H4 (cell line): Measurements from ENCODE around the gene REV1. TPM values are rescaled to one million over a fixed set of nuclear protein-coding genes. Genes with fewer than 3 reads are reported as not detected.
"Not testable (repeated sequence)": the region's sequence is repeated elsewhere in the genome, so short reads cannot be mapped to it uniquely, and the experiment has no call there.

Experiments used
- DNase-seq: peaks from one replicate; pipeline ENCODE4 v3.0.0-alpha.2; 2015; ENCODE audit warnings: low spot score
- total RNA-seq: library from RNA; depleted of rRNA; stranded (reverse); fragments of >200 nt; shearing (Covaris generic); gene quantifications from 2 replicates; pipeline ENCODE4 v1.2.3, GENCODE V29; 2014

REV1 gene
- total RNA-seq, 1 experiment from 2014 or later = 14.9 TPM

DNA sequence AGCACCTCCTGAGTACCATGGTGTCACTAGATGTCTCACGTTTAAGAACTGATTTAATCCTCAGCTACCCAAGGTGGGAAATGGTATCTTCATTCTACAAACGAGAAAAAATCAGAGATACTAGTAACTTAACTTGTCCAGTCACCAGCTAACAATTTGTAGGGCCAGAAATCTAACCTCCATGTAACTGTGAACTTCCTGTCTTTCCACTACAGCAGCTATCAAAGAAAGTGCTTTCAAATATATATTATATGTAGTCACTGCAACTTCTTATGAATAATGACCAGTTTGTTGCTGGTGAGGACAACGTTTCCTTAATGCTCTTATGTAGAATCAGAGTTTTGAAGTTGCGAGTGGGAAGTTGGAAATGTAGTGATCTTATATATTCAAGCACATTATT is 1.9 kb downstream of the REV1 start:
- DNase-seq = no peak

DNA sequence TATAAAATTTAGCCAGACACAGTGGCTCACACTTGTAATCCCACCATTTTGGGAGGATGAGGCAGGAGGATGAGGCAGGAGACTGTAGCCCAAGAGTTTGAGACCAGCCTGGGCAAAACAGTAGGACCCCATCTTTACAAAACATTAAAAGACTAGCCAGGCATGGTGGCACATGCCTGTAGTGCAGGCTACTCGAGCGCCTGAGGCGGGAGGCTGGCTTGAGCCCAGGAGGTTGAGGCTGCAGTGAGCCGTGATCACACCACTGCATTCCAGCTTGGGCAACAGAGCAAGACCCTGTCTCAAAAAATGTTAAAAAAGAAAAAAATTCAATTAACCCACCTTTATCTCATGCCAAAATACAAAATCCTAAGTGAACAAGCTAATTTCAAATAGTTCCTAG is 4.0 kb downstream of the REV1 start:
- DNase-seq = no peak

DNA sequence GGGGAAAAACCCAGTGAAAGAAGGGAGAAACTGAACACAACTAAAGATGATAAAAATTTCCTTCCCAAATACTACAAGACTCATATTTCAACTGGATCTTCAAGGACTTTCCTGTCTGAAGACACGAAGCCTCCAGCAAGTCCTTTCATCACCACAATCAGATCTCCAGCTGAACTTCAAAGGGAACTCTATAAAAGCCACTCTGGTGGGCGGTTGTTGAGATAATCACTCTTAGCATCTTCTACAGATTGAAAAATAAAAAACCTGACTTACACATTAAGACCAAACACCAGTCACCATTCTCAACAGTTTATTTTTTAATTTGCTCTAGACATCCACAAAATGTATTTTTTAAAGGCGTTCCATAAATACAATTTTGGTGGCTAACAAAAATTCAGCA is 4.4 kb downstream of the REV1 start:
- no peak for DNase-seq

DNA sequence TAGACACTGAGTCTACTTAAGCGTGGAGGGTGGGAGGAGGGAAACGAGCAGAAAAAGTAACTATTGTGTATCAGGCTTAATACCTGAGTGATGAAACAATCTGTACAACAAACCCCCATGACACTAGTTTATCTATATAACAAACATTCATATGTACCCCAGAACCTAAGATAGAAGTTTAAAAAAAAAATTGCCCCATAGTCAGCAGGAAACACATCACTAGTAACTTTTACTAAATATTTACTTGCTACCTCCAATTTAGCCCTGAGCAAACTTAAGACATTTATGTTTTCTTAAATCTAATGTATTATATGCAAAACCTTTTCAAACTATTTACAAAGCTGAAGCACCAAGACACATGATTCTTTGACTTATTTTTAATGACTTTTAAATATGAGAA is 5.6 kb downstream of the REV1 start:
- no peak for DNase-seq

DNA sequence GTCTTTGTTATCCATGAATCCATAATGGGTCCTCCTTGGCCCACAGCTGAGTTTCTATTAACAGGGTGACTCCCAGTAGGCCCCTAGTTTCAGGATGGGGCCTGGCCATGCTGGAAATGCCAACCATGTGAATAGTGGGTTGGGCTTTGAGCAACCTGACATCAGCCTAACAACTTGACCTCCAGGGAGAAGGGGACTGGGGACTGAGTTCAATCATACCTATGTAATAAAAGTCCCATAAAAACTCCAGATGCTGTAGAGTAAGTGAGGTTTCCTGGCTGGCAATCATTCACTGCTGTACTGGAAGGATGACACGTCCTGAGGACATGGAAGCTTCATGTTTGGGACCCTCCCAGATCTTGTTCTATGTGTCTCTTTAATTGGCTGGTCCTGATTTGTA is 7.9 kb downstream of the REV1 start:
- no peak for DNase-seq

DNA sequence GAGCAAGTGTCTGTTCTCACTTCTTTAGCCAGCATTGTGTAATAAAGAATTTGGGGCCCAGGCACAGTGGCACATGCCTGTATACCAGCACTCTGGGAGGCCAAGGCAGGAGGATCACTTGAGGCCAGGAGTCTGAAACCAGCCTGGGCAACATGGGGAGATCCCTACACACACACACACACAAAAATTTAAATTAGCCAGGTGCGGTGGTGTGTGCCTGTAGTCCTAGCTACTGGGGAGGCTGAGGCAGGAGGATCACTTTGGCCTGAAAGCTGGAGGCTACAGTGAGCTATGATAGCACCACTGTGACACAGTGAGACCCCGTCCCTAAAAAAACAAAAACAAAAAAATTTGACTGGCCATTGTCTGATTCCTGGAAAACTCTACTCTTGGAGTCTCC is 8.3 kb downstream of the REV1 start:
- DNase-seq = no peak

DNA sequence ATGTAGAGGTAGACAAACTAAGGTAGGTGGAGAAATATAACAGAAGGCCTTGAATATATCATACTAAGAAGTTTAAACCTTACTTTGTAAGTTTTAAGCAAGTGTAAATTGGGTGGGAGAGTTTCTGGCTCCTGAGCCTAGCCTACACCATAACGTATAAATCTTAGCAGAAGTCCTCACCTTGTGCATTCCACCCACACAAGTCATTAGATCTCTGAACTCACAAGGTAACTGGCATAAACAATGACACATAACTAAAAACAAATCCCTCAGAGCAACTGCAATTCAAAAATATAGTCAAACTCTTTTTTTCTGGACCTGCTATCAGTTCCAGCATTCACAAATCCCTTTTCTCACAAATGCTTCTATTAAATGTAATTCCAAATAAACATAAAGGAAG is 9.4 kb downstream of the REV1 start:
- DNase-seq = no peak

DNA sequence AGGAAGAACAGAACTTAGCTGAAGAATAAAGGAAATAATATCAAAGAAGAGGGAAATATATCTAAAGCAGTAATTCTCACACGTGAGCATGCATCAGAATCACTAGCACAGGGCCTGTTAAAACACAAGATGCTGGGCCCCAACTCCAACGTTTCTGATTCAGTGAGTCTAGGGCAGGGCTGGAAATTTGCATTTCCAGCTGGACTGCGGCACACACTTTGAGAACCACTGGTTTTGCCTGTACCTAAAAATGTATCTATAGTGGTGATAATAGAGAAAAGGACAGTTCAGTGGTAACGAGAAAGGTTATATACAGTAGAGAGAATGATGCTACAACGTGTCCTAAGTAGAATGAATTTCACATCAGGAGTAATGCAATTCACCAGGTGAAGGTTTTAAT is 11.2 kb downstream of the REV1 start:
- DNase-seq = no peak

DNA sequence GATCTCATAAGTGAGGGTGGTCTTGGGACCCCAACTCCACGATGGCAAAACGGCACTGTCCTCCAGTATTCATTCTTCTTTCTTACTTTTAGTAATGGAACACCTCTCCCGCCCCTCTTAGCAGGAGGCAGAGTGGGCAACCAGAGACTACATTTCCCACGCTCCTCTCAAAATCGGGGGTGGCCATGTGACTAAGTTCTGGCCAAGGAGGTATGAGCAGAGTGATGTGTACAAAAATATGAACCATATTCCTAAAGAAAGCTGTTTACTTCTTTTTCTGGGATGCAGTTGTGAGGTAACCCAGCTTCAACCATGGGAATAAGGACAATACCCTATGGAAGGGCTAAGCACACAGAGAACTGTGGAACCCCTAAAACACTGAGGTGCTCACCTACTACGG is 12.8 kb downstream of the REV1 start:
- no peak for DNase-seq

DNA sequence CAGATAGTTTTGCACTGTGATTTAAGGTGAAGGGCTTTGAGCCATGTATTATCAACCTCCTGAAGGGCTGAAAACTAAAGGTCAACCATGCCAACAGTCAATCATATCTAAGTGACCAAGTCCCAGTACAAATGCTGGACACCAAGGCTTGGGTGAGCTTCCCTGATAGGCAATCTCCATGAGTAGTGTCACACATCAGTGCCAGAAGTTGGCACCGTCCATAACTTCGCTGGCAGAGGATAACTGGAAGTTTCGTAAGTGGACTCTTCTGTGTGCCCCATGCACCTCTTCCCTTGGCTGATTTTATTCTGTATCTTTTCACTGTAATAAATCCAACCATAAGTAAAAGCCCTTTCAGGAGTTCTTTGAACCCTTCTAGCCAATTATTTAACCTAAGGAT is 13.2 kb downstream of the REV1 start:
- DNase-seq = no peak

DNA sequence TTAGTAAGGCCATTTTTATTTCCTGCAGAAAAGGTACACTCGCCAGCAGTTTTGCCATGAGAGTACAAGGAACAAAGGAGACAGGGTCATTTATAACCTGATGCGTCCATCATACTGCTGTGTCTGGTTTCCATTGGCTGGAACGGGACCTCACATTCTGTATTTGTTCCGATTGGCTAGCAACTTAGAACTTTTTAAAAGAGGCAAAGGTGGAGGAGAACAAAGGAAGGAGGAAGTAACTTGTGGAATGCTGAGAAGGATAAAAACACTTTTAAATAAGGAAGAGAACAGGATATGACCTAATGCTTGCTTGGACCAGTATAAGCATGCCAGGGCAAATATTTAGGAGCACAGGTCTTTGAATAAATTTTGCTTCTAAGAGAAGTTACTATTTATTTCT is 14.7 kb downstream of the REV1 start:
- DNase-seq = not testable (repeated sequence)

DNA sequence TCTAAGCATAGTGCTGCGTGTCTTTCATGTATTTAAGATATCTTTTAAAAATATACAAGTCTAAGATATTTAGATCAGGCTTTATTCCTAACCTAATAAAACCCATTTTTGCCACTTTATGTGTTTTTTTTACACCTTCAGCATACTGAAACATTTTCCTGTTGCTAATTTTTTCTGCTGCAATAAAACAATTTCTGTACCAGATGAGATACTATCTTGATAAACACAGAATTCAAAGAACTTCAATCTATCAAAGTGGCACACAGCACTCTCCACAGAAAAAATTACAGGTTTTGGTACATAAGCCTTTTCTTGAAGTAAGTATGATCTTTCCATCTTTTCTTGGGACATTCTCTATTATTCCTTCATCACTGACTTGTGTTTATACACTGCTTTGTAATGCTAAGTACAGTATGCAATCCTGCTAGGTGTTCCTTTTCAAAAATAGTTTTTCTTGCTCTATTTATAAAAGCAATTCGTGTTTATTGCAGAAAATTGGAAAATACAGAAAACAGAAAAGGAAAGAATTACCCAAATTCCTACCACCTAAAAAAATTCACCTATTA is 16.2 kb downstream of the REV1 start:
- DNase-seq = no peak

DNA sequence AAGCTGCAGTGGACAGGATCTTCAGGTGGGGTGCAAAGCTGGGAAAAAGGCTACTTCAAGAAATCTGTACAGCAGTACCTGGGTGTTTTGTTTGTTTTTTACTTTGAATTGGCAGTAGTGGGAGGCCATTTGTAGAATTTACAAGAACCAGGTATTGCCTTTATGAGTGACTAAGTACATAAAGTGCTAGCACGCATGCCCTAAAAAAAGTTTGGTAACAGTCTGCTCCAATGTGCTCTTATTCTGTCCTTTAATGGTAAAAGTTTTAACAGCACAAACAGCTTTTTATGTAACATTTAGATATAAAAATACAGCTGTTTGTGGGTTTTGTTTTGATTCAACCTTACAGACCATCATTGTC is 17.2 kb downstream of the REV1 start:
- DNase-seq = no peak

DNA sequence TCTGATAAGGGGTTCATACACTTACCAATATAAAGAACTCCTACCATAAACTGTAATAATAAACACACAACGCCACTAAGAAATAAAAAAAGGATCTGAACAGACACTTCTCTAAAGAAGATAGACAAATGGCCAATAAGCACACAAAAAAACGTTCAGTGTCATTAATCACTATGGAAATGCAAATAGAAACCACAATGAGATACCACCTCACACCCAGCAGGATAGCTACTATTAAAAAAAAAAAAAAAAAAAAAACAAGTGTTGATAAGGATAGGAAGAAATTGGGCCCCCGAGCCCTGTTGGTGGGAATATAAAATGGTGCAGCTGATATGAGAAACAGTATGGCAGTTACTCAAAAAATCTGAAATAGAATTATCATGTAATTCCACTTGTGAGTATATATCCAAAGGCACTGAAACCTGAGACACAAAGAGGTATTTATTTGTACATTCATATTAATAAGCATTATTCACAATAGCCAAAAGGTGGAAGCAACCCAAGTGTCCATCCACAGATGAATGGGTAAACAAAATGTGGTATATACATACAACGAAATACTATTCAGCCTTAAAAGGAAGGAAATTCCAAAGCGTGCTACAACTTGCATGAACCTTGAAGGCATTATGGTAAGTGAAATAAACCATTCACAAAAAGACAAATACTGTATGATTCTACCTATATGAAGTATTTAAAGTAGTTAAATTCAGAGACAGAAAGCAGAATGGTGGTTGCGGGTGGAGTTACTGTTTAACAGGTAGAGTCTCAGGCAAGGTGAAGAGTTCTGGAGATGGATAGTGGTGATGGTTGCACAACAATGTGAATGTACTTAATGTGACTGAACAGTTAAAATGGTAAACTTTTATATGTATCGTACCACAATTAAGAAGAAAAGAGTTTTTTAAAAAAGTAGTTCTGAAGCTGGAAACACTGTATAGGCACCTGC is 17.9 kb downstream of the REV1 start:
- no peak for DNase-seq

DNA sequence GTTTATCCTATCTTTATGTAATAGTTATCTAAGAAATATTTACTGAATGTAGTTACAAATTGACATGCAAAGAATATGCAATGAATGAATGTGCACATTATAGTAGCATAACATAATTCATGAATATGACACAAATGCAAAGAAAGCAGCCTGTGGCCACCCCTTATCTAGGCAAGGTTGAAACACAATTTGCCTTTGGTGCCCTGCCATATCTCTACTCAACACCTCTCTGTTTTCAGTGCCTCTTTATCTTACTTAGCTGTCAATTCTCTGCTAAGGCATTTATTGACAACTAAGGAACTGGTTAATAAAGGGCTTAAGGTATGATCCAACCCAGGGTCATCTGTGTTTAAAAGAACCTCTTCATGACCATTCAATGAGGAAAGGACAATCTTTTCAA is 18.9 kb downstream of the REV1 start:
- DNase-seq = no peak

DNA sequence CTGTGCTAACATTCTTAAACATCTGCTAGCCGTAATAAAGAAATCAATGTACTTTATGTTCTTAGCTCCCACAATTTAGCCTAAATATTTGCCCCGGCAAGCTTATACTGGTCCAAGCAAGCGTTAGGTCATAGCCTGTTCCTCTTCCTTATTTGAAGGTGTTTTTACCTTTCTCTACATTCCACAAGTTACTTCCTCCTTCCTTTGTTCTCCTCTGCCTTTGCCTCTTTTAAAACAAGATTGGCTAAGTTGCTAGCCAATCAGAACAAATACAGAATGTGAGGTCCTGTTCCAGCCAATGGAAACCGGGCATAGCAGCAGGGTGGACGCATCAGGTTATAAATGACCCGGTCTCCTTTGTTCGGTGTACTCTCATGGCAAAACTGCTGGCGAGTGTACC is 19.4 kb downstream of the REV1 start:
- not testable (repeated sequence) for DNase-seq

DNA sequence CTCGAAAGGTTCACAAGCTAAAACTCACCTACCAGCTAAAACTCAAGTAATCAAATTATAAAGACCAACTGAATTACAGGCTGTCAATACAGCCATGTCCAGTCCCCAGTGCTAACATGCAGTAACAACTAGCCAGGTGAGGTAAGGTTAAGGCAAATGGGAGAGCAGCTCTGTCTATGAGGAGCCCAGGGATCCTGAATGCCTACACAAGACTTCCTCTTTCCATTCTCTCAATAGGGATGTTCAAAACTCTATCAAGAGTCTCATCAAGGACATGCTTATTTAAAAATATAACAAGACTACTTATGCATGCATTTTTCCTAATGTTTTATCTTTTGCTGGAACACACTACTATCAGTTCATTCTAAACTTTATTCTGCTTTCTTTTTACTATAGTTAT is 20.4 kb downstream of the REV1 start:
- DNase-seq = no peak

DNA sequence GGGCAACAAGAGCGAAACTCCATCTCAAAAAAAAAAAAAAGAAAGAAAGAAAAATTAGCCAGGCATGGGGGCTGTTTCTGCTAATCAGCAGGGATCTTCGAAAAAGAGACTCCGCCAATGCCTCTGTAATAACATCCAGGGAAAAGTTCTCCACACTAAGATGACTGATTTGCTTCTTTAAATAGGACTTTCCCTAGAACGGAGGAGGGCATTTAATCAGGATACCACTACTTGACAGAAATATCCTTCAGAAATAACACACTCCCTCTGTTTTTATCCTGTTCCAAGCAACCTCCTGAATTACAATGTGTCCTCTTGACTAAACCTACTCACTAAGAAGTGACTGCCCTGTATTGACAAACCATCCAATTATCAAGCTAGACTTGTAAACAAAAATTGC is 21.7 kb downstream of the REV1 start:
- no peak for DNase-seq

DNA sequence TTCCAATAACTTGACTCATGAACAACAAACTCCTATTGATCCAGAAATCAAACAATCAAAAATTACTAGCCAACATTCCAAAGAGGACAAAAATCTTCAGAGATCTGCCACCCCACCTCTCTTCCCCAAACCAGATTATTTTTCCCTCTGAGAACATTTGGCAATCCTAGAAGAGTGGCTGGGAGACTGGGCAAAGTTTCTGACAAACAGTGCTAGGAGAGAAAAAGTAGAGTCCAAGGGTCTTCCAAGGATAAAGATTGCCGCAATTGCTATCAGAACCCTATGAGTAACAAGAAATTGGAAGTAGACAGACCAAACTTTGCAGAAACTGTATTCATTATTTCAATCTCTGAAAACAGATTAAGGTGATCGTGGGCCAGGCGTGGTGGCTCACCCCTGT is 22.4 kb downstream of the REV1 start:
- DNase-seq = no peak

DNA sequence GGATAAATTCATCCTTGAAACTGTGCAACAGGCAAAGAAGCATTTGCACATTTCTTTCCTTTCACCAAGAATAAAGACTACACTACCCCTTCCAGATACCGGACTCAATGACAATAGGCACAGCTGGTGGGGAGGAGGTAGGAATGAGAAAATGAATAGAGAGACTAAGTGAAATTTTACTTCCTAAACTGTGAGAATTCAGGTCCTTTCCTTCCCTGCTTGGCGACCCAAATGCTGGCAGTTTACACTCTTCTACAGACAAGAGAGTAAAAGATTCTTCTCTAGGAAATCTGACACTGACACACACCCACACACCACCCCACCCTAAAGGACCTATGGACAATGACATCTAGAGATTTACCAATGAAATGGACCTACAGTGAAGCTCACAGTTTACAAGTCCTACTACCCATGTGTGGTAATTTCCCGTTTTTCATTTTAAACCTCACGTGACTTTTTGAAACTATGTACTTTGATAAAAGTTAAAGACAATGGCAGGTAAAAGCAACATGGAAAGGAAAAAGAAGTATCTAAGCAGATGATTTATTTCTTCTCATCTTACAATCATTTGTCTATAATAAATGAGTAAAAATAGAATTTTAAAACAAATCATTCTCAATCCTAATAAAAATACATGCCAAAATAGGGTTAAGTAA is 27.9 kb downstream of the REV1 start:
- DNase-seq = no peak

DNA sequence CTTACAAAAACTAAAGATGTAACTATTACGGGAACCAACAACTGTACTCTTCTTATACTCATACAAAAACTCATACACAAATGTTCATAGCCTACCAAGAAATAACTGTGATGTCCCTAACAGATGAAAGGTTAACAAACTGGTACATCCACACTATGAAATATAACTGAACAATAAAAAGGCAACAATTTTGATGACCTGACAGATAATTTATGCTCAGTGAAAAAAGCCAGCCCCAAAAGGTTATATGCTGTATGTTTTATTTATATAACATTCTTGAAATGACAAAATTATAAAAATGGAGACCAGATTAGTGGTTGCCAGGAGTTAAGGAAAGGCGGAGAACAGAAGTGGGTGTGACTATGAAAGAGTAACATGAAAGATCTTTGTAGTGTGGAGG is 31.3 kb downstream of the REV1 start:
- no peak for DNase-seq

DNA sequence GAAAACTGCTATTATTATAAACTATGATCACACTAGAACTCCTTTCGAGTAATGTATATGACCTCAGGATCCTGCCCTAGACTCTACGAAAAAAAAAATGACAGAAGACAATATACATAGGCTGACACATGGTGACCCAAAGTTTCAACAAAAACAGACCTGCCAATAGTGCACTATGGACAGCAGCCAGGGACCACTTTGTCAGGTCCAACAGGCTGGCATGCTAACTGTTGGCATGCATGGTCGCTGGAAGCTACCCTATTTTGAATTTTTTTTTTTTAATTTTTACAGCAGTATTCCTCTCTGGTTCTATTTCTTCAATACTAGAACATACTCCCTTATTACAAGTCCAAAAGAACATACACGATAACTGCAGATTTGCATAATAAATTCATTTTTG is 38.1 kb downstream of the REV1 start:
- no peak for DNase-seq

DNA sequence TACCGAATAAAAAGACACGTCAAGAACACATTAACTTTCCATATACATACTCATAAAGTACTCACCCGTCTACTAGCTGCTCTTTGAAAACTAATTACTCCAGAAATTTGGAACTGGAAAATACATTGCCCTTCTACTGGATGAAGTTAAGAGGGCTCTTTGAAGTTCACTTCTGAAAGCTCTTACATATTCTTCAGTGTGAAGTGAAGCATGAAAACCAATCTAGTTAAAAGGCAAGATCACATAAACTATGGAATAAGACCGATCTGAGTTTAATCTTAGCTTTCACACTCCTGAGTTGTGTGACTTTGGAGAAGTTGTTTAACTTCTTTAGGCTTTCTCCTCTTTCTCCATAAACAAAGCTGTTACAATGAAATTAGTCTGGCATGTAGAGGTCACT is 38.5 kb downstream of the REV1 start:
- no peak for DNase-seq
